Suprapubic skin (tissue), 4 donors: ENCODE measurements around the gene ZNF124. TPM values are rescaled to one million over a fixed set of nuclear protein-coding genes. Genes with fewer than 3 reads are reported as not detected.
"Not testable (repeated sequence)": the region's sequence is repeated elsewhere in the genome, so short reads cannot be mapped to it uniquely, and the experiment has no call there.

ENCODE experiments used
- DNase-seq, 2 donors: peaks; one replicate each; pipeline ENCODE4 v3.0.0-alpha.2; 2019; ENCODE audit warnings: low spot score in 2 of 2
- H3K27ac ChIP-seq: fragments of 200-600 bp; sonication (generic); one replicate; pipeline ENCODE4 v1.5.1; 2019
- H3K27me3 ChIP-seq: fragments of 200-600 bp; sonication (generic); one replicate; pipeline ENCODE4 v1.5.1; 2019
- H3K36me3 ChIP-seq: fragments of 200-600 bp; sonication (generic); one replicate; pipeline ENCODE4 v1.5.1; 2019
- H3K4me1 ChIP-seq: fragments of 200-600 bp; sonication (generic); one replicate; pipeline ENCODE4 v1.5.1; 2019
- H3K4me3 ChIP-seq: fragments of 200-600 bp; sonication (generic); one replicate; pipeline ENCODE4 v1.5.1; 2019; ENCODE audit warnings: mild to moderate bottlenecking
- H3K9me3 ChIP-seq: fragments of 200-600 bp; sonication (generic); one replicate; pipeline ENCODE4 v1.5.1; 2019
- CTCF ChIP-seq, 2 donors: fragments of 200-600 bp in 1 of 2; fragments of 450-650 bp in 1 of 2; sonication (generic) in 1 of 2; IDR thresholded peaks; one replicate each; pipeline ENCODE4 v1.5.1; 2016 to 2019; ENCODE audit warnings: antibody characterized with exemption in 2 of 2, mild to moderate bottlenecking in 1 of 2, moderate library complexity in 1 of 2
- EP300 ChIP-seq: sonication (generic); formaldehyde crosslinking; IDR thresholded peaks from one replicate; pipeline ENCODE4 v1.6.1; 2017; ENCODE audit warnings: antibody characterized with exemption
- POLR2A ChIP-seq, 2 donors: fragments of 450-650 bp; IDR thresholded peaks; one replicate each; pipeline ENCODE4 v1.6.1; 2017; ENCODE audit warnings: antibody characterized with exemption in 2 of 2, mild to moderate bottlenecking in 2 of 2, moderate library complexity in 2 of 2
- POLR2AphosphoS5 ChIP-seq, 3 donors: sonication (generic); formaldehyde crosslinking; IDR thresholded peaks; one replicate each; pipeline ENCODE4 v1.6.1; 2017; ENCODE audit warnings: antibody characterized with exemption in 3 of 3
- WGBS: methylation state at CpG from one replicate; pipeline ENCODE4 v1.1.5; 2018; 5-methylcytosine and 5-hydroxymethylcytosine counted together
- total RNA-seq, 4 donors: library from RNA; depleted of rRNA; stranded (reverse); fragments of >200 nt; gene quantifications; one replicate each; pipeline ENCODE4 v1.1.0, GENCODE V29; 2016

The ZNF124 gene
- total RNA-seq, 4 donors from 2014 or later: 12.6 to 15.1 (median 14.4) TPM

GRCh38 chr1:247173431-247173830 is 1.6 kb upstream of the ZNF124 start:
- no peak for TF ChIP-seq POLR2A (IDR thresholded peaks at IDR 0.05)
- TF ChIP-seq POLR2AphosphoS5 (IDR thresholded peaks at IDR 0.05): no peak
- no peak for TF ChIP-seq EP300
- no peak for TF ChIP-seq CTCF (IDR thresholded peaks at IDR 0.05)
- no peak for DNase-seq
- Histone ChIP-seq H3K36me3 (no peaks in the 10 kb centered on the region), H3K27me3 (no peaks in the 10 kb centered on the region), H3K27ac (no peak overlapping the region), H3K9me3 (no peaks in the 10 kb centered on the region), H3K4me3 (no peak overlapping the region), H3K4me1 (peaks cover 2% of the 10 kb centered on the region)
- WGBS: 76% methylated on average over 2 of the region's 2 CpGs

- Histone ChIP-seq H3K27me3 (no peaks in the 10 kb centered on the region), H3K4me1 (peaks cover 2% of the 10 kb centered on the region), H3K36me3 (no peaks in the 10 kb centered on the region), H3K4me3 (no peak overlapping the region), H3K9me3 (no peaks in the 10 kb centered on the region), H3K27ac (no peak overlapping the region)
- 80% methylated on average over 4 of the region's 4 CpGs for WGBS
- no peak for DNase-seq
- TF ChIP-seq POLR2A (IDR thresholded peaks at IDR 0.05): no peak
- no peak for TF ChIP-seq POLR2AphosphoS5 (IDR thresholded peaks at IDR 0.05)
- no peak for TF ChIP-seq CTCF (IDR thresholded peaks at IDR 0.05)
- no peak for TF ChIP-seq EP300
Measured at GRCh38 chr1:247172996-247173395, 1.2 kb upstream of the ZNF124 start.

- WGBS: no CpG with 5 or more reads among the region's 46 CpGs
- not testable (repeated sequence) for H3K27ac ChIP-seq
Measured at GRCh38 chr1:247171443-247171842, 377 bp downstream of the ZNF124 start.

GRCh38 chr1:247165674-247166073 is 6.1 kb downstream of the ZNF124 start:
- no peak overlapping the region for H3K27ac ChIP-seq
- H3K27me3 ChIP-seq: no peaks in the 10 kb centered on the region
- TF ChIP-seq CTCF (IDR thresholded peaks at IDR 0.05): no peak
- no peak for TF ChIP-seq POLR2A (IDR thresholded peaks at IDR 0.05)
- TF ChIP-seq EP300: no peak
- no peak for TF ChIP-seq POLR2AphosphoS5 (IDR thresholded peaks at IDR 0.05)
- H3K9me3 ChIP-seq: peaks cover 51% of the 10 kb centered on the region
- WGBS: 89% methylated on average over 4 of the region's 4 CpGs
- no peak for DNase-seq
- H3K4me1 ChIP-seq: no peaks in the 10 kb centered on the region
- H3K36me3 ChIP-seq: no peaks in the 10 kb centered on the region
- H3K4me3 ChIP-seq: no peak overlapping the region

More at GRCh38 chr1:247171443-247171842, 377 bp downstream of the ZNF124 start:
- DNase-seq, H3K9me3 ChIP-seq, H3K4me1 ChIP-seq, H3K4me3 ChIP-seq, H3K36me3 ChIP-seq, H3K27me3 ChIP-seq: not testable (repeated sequence)

GRCh38 chr1:247164694-247165093 is 7.1 kb downstream of the ZNF124 start:
- H3K4me3 ChIP-seq: no peak overlapping the region
- H3K27ac ChIP-seq: no peak overlapping the region
- no peaks in the 10 kb centered on the region for H3K36me3 ChIP-seq
- DNase-seq: no peak
- no peak for TF ChIP-seq EP300
- no peak for TF ChIP-seq CTCF (IDR thresholded peaks at IDR 0.05)
- no peak for TF ChIP-seq POLR2AphosphoS5 (IDR thresholded peaks at IDR 0.05)
- no peak for TF ChIP-seq POLR2A (IDR thresholded peaks at IDR 0.05)
- 96% methylated on average over 6 of the region's 6 CpGs for WGBS
- peaks cover 57% of the 10 kb centered on the region for H3K9me3 ChIP-seq
- H3K27me3 ChIP-seq: no peaks in the 10 kb centered on the region
- no peaks in the 10 kb centered on the region for H3K4me1 ChIP-seq

GRCh38 chr1:247156787-247157232 is 15.0 kb downstream of the ZNF124 start:
- Histone ChIP-seq H3K27ac (no peak overlapping the region), H3K4me3 (no peak overlapping the region), H3K27me3 (no peaks in the 10 kb centered on the region), H3K9me3 (peaks cover 58% of the 10 kb centered on the region), H3K4me1 (no peaks in the 10 kb centered on the region), H3K36me3 (peaks cover 58% of the 10 kb centered on the region)
- TF ChIP-seq EP300 (no peak), POLR2A (IDR thresholded peaks at IDR 0.05) (no peak), CTCF (IDR thresholded peaks at IDR 0.05) (no peak), POLR2AphosphoS5 (IDR thresholded peaks at IDR 0.05) (no peak)
- whole genome bisulfite sequencing: 94% methylated on average over 6 of the region's 6 CpGs
- no peak for DNase-seq
